NCI-H446 (cell line): ENCODE measurements around the gene TNNI3K.

Experiments used
- DNase-seq, 2 experiments: peaks; one replicate each; lab custom pipeline; 2025; lab: John Stamatoyannopoulos, UW

Gene TNNI3K

GRCh38 chr1:74502858-74503257 lies 267.7 kb downstream of the TNNI3K start:
- no peak for DNase-seq

- DNase-seq: peak; percentile 75 to 87
Observed at GRCh38 chr1:74504125-74504932, 269.1 kb downstream of the TNNI3K start.

GRCh38 chr1:74504933-74505512 lies 269.8 kb downstream of the TNNI3K start:
- DNase-seq: no peak

GRCh38 chr1:74505928-74506710 lies 270.9 kb downstream of the TNNI3K start:
- no peak for DNase-seq

GRCh38 chr1:74508449-74508848 lies 273.3 kb downstream of the TNNI3K start:
- no peak for DNase-seq

GRCh38 chr1:74512170-74512915 lies 277.2 kb downstream of the TNNI3K start, which contains the start of gene LRRC53:
LRRC53 (minus strand) TSS chr1:74512611; CDS start chr1:74483349, 29,262 bp downstream.
- no peak for DNase-seq

- no peak for DNase-seq
Observed at GRCh38 chr1:74513411-74514300, 278.5 kb downstream of the TNNI3K start.

- DNase-seq: no peak
Observed at GRCh38 chr1:74517599-74518051, 282.4 kb downstream of the TNNI3K start.

GRCh38 chr1:74522148-74522547 lies 287.0 kb downstream of the TNNI3K start:
- DNase-seq: no peak

GRCh38 chr1:74523873-74524480 lies 288.8 kb downstream of the TNNI3K start:
- DNase-seq: no peak

- no peak for DNase-seq
Observed at GRCh38 chr1:74526708-74527107, 291.5 kb downstream of the TNNI3K start.

- no peak for DNase-seq
Observed at GRCh38 chr1:74528123-74528522, 292.9 kb downstream of the TNNI3K start.

GRCh38 chr1:74530892-74531291 lies 295.7 kb downstream of the TNNI3K start:
- peak in 1 of 2 experiments; percentile 18 for DNase-seq

GRCh38 chr1:74531796-74532195 lies 296.6 kb downstream of the TNNI3K start:
- no peak for DNase-seq

- DNase-seq: peak in 1 of 2 experiments; percentile 56
Observed at GRCh38 chr1:74534241-74534640, 299.1 kb downstream of the TNNI3K start.

- DNase-seq: no peak
Observed at GRCh38 chr1:74545821-74546220, 310.6 kb downstream of the TNNI3K start.

- DNase-seq: no peak
Observed at GRCh38 chr1:74548961-74549750, 314.0 kb downstream of the TNNI3K start.

GRCh38 chr1:74549932-74550331 lies 314.7 kb downstream of the TNNI3K start:
- DNase-seq: peak; percentile 8 to 47

- no peak for DNase-seq
Observed at GRCh38 chr1:74570797-74571492, 335.8 kb downstream of the TNNI3K start.
